Upper lobe of left lung (tissue), 4 donors: ENCODE measurements around the gene NLRP1.

Source experiments
- EP300 ChIP-seq, 4 donors: sonication (generic); formaldehyde crosslinking; IDR thresholded peaks; one replicate each; pipeline ENCODE4 v1.5.1; 2017; ENCODE audit warnings: antibody characterized with exemption in 4 of 4, control low read depth in 2 of 4
- POLR2A ChIP-seq, 4 donors: fragments of 450-650 bp; IDR thresholded peaks; one replicate each; pipeline ENCODE4 v1.5.1; 2016 to 2017; ENCODE audit warnings: antibody characterized with exemption in 4 of 4, mild to moderate bottlenecking in 2 of 4

DNA sequence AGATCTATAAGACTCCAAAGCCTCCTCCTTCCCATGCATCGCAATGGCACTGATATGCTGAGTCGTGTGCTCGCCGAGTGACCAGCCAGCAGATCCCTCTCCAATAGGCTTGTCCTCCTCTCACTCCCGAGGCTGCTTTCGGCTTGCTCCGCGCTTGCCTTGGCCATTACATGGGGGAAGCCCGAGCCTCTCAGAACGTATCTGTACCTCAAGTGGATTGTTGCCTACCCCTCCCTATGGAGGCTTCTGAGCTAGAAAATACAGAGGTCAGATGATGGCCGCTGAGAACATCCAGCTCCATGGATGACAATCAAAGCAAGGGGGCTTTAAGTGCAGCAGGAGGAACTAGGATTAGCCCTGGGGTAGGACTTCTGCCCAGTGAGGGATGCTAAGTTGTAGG lies 7.7 kb upstream of the NLRP1 start:
- no peak for TF ChIP-seq EP300 (IDR thresholded peaks at IDR 0.05)
- no peak for TF ChIP-seq POLR2A (IDR thresholded peaks at IDR 0.05)
